Fibroblast of the conjunctiva (primary cell): ENCODE results near the gene CIROP.
"Not testable (repeated sequence)": the region's sequence is repeated elsewhere in the genome, so short reads cannot be mapped to it uniquely, and the experiment has no call there.

Experiments
- DNase-seq: peaks from one replicate; pipeline ENCODE4 v3.0.0-alpha.2; 2010; ENCODE audit warnings: low read depth

The CIROP gene

DNA sequence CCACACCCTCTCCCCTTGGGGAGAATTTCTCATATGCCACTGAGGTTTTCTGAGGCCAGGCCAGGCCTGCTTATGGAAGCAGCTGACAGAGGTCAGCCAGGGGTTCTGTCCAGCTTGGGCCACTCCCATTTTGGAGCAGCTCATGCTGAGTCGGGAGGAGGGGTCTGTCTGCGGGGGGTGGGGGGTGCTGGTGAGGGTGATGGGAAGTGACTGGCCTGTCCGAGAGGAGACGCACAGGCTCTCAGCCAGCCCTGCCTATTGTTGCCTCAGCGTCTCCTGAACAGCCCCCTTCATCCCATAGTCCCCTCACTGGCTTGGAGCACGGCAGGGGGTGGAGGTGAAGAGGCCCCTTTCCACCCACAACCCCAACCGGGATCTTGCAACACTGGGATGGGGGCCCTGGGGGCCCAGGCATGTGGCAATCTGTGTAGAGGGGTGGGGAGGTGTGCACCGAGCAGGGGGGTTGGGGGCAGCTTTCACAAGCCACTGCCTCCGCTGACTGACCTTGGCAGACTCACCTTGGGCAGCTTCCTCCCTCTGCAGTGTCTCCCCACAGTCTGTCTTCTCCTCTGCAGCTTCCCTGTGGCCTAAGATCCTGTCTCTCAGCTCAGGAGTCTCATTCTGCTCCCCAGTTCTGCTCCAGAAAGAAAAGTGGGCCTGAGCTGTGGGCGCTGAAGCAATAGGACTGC lies 8.8 kb upstream of the CIROP start:
- DNase-seq: peak; percentile 43

DNA sequence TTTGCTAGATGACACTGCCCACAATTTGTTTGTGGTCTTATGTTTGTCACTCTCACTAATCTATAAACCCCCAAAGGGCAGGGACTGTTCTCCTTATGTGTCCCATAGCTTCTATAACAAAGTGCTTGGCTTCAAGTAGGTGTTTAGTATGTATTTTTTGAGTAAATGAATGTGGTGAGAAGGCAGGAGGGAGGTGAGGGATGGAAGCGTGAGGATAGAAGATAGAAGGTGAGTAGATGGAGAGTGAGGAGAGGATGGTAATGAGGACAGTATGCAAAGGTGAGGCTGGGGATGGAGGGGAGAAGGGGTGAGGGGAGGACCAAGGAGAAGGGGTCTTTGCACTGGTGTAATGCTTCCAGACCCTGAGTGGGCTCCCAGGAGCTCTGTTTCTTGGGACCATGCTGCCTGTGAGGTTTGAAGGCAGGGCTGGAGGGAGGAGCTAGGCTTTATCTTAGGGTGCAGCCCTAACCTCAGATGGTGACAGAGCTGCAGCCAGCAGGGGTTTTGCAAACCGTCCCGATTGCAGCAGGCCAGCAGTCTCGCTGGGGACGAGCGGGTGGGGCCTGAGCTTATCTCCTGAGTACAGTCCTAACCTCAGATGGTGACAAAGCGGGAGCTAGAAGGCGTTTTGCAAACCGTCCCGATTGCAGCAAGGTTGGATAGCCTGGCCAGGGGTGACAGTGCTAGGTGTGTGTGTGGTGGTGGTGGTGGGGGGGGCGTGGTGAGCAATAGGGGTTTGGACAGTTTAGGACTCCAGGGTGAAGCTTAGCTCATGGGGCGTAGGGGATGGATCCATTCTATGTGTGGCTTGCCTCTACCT lies 7.8 kb upstream of the CIROP start:
- DNase-seq: no peak

DNA sequence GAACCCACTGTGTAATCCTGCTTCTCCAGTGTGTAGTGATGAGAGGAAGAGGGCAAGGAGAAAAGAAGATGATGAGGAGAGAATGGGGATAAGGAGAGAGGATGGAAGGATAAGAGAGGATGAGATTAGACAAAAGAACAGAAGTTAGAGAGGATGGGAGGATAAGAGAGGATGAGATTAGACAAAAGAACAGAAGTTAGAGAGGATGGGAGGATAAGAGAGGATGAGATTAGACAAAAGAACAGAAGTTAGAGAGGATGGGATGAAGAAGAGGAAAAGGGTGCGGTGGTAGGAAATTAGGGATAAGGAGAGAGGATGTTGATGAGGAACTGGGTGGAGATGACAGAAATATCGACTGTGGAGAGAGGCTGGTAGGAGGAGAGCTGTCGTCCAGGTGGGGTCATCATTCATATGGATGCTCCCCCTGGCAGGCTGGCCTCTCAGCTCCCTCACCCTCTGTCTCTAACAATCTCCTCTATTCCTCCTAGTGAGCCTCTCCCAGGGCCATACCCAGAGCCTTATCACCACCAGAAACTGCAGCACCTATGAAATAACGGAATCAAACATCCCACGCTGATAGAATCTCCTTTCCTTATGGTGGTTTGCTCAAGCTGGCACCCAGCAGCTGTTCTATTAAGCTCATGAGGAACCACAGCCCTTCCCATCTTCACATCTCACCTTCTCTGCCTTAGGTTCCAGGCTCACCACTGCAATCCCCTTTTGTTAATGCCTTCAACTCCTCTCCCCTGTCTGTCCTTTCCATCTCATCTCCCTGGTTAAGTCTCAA lies 6.0 kb upstream of the CIROP start:
- DNase-seq: no peak

DNA sequence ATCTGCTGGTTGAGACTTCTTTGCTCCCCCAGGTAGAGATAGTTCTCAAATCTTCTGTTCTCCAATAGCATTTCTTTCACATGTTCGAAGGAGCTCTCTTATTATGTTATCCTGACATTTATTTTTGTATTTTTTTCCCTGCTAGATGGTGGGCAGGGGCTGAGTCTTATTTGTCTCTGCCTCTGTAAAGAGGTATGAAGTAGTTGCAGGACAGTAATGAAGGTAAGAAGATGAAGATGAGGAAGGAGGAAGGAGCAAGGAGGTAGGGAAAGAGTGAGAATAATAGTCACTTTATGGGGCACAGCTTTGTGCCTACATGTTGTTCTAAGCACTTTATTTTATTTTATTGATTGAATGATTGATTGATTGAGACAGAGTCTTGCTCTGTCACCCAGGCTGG lies 5.0 kb upstream of the CIROP start:
- no peak for DNase-seq

DNA sequence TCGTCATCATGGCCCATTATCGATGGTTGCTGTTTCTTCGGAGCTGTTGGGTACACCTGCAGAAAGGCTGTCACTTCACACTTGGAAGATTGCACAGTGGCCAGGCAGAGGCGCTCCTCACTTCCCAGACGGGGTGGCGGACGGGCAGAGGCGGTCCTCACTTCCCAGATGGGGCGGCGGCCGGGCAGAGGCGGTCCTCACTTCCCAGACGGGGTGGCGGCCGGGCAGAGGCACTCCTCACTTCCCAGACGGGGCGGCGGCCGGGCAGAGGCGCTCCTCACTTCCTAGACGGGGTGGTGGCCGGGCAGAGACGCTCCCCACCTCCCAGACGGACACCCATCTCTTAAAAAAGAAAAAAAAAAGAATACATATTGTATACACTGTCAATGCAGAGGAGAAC lies 3.4 kb upstream of the CIROP start:
- DNase-seq: not testable (repeated sequence)

DNA sequence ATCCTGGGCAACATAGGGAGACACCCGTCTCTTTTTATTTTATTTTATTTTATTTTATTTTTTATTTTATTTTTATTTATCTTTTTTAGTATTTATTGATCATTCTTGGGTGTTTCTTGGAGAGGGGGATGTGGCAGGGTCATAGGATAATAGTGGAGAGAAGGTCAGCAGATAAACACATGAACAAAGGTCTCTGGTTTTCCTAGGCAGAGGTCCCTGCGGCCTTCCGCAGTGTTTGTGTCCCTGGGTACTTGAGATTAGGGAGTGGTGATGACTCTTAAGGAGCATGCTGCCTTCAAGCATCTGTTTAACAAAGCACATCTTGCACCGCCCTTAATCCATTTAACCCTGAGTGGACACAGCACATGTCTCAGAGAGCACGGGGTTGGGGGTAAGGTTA lies 2.8 kb upstream of the CIROP start:
- DNase-seq: not testable (repeated sequence)

DNA sequence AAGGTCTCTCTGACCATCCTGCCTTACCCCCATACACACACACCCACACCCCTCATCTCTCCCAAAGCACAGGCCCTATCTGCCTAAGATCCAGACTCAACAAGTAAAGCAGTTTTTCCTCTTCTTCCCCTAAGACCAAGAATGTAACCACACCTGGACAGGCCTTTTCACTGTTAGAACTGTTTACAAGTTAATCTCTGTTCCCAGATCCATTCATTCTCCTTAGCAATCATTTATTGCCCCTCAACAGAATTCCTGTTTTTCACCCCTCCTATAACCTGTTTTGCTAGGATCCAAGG lies 1.9 kb upstream of the CIROP start:
- no peak for DNase-seq

DNA sequence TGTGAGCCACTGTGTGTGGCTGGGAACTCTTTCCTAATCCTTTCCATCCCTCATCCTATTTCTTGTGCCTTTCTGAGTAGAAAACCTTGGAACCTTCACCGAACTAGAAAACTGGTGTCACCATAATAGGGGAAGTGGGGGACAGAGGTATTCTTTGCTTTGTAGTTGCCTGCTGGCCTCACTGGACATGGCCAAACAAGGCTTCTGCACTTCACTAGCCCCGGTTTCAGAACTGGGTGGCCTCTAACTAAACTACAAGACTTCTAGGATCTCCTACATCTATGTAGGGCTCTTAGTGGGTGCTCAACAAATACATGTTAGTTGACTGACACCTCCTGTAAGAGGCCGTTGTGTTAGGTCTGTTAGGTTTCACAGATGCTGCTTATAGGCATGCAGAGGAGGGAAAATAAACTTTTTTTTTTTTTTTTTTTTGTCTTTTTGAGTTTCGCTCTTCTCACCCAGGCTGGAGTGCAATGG lies 597 bp upstream of the CIROP start:
- DNase-seq: no peak

DNA sequence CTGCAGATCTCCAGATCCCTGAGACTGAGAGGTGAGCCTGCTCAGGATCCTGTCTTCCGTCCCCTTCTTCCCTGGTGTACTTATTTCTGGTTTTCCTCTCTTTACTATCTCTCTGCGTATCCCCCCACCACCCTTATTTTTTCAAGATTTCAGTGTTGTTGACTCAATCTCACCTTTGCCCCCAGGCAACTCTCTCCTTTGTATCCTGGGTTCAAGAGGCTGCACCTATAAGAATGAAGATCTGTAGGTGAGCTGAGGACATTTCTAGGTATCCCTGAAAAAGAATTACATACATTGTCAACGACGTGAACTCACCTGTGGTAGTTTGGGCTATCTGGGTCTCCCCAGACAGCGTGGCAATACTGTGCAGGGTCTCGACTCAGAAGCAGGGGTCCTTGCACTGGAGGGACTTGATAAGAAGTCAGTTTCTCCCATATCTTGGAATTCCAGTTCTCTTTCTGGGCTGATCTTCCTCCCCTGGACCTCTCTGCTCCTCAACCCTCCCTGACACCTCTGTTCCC lies 659 bp downstream of the CIROP start:
- no peak for DNase-seq

DNA sequence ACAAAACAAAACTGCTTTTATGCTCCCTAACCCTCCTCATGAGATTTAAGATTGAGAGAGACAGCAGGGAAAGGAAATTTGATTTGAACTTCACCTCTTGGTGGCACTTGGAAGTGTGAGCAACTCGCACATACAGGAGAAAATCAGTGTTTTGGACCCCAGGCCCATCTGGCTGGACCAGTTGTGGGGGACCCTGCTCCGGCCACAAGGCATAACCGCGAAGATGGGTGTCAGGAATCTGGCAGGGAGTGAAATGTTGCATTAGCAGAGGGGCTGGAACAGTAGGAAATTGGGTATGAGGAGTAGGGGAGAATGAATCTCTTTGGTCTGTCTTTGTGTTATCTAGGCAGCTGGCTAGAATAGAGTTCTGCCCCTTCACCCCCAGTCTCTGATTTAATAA lies 1.2 kb downstream of the CIROP start:
- DNase-seq: no peak

DNA sequence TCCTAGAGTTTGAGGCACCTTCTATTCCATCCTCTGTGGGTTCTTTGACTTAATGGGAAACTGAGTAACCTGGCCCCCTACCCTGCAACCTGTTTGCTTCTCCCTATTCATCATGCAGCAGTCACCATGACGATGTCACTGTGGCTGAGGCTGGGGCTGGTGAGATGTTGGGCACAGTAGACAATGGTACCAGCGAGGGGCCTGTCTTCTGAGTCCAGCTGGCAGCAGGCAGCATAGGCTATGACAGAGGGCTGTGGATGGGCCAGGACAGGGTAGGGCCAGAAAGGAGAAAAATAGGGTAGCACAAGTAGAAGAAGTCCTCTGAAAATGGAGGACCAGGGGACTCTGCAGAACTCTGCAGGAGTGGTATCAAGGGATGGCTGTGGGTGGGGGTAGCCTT lies 2.0 kb downstream of the CIROP start:
- no peak for DNase-seq

DNA sequence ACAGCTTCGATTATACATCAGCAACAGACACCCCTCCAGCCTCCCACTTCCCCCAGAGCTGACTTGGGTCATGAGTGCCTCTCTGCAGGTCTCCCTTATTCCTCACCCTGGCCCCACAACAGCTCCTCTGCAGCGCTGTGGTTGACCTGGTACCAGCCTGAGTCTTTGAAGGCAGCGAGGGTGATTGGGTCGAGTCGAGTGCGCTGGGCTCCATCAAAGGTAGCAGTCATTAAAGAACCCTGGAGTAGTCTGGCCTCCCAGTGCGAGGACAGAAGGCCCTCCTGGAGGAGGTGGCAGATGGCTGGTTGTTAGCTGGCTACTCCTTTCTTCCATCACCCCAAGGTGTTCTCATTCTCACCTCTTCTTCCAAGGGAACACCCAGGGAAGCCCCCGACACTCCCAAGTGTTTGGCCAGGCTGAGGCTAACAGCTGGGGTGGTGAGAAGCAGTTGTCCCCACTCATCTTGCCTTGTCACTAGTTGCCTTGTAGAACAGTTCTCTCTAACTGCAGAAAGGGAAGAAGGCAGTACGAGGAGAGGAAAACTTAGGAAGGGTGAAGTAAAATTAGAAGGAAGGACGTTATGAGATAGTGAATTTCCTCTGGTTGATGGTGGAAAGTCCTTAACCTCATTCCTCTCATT lies 2.7 kb downstream of the CIROP start:
- DNase-seq: no peak

DNA sequence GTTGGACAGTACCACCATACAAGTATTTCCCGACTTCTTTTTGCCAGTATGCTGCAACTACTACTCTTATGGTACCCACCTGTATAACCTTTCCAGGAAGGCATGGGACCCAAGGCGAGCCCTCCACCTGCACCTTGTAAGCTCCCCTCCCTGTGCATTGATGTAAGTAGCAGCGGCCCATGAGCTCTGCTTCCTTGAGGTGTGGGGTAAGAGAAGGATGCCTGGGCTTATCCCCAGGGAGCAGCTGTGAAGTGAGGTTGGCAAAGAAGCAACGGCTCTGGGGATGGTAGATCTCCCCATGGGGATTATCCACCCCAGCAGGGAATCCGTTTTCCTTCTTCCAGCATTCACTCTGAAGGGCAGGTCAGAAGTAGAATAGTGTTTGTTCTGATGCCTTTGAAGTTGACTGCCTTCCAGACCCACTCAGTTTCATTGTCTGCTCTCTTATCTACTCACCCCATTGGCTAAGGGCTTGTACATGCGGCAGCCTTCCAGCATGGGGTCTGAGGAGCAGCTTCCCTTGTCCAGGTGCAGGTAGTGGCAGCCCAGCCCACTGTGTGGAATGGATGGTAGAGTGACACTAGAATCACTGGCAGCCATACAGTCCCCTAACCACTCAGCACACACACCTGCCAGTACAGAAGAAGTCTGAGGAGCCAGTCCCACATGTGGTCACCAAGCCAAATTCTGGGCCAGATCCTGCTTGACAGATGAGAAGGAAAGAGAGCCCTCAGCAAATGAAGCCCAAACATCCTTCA lies 3.4 kb downstream of the CIROP start:
- DNase-seq: no peak

DNA sequence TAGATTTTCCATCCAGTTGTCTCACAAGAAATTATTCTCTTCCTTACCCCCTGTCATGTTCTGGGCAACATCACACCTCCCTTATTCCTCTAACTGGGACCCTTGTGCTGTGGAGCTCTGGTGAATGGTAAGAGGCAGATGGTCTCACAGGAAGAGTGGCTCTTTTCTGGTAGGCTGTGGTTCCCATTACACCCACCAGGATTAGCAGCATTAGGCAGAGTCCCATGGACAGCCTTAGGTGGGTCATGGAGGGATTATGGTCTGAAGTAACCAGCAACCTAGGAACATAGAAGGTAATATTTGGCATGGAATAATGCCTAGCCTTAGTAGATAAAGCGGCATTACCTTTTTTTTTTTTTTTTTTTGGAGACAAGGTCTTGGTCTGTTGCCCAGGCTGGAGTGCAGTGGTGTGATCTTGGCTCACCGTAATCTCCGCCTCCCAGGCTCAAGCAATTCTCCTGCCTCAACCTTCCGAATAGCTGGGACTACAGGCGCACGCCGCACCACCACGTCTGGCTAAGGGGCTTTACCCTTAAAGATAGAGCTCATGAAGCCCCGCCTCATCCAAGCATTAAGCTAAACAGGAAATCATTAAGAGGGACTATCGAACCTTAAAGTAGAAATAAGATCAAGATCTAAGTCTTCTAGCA lies 5.5 kb downstream of the CIROP start:
- no peak for DNase-seq

DNA sequence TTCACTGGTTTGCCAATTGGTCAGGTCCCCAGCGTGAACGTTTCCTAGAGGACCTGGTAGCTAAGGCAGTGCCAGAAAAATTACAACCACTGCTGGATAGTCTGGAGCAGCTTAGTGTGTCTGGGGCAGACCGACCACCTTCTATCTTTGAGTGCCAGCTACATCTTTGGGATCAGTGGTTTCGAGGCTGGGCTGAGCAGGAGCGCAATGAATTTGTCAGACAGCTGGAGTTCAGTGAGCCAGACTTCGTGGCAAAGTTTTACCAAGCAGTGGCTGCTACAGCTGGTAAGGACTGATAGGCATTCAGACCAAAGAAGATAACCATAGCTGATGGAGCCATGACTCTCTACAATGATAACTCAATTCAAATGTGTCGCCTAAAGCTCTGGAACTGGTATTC lies 7.0 kb downstream of the CIROP start:
- no peak for DNase-seq

DNA sequence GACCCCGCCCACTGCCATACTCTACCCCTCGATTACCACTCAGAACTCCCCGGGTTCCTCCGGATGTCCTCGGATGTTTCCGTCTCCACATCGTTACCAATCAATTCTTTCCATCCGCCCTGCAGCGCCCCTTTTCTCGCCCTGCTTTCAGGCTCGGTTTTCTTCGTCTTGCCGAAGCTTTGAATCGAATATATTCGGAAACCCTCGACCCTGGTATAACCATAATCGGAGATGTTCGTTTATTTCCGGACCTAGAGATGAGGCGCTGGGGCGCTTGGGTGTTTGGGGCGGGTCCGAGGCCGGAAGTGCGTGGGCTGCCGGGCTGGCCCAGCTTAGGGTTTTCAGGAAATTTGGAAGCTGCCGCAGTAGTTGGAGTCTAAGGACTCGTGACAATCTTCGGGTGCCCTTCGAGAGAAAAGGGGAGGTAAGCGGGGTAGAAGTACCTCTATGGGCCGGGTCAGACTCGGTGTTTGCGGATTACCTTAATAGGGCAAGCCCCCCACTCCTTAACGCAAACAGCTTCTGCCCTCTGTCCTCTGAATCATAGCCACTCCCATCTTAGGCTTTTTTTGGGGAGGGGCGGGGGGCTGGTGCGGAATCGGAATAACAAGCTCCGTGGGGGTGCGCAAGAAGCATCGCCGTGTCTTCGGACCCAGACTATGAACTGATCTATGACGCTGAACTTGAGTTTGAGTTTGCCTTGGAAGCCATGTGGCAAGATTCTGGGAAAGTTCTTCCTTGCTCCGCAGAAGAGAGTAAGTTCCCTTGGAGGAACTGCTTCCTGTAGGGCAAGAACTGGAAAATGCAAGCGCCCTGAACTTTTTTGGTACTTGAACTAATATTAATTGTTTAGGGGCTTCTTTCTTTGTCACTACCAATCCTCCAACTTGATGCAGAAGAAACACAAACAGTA lies 9.3 kb downstream of the CIROP start, which contains the start of gene C14orf119:
Gene C14orf119 (plus strand): TSS at position 310 of the 913 bp plus-strand sequence. CDS start 2,154 bp downstream, outside the sequence.
- DNase-seq: peak; percentile 99

DNA sequence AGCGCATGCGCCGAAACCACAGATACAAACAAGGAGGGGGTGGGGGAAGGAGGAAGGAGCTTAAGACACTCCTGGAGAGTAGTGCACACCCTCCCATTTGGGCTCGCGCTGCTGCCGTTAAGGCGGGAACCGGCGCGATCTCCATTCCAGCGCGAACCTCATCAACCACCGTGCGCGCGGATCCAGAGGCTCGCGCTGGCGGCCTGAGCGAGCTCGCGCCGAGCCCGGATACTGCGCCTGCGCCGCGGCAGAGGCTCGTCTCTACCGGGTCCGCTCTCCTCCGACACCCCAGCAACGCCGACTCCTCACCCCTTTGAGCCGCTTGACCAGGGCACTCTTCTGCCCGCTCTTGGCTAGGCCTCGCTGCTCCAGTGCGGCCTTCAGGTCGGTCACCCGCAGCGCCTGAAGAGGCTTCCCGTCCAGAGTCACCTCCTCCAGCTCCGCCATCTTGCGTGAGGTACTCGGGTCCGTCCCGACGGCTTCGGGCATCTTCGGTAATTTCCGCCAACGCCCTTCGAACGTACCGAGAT lies 10.1 kb downstream of the CIROP start, which contains the start of gene ACIN1:
Gene ACIN1 (minus strand): TSS at position 471 of the 530 bp plus-strand sequence. CDS start 24 bp downstream, at position 447.
- DNase-seq: peak; percentile 88

DNA sequence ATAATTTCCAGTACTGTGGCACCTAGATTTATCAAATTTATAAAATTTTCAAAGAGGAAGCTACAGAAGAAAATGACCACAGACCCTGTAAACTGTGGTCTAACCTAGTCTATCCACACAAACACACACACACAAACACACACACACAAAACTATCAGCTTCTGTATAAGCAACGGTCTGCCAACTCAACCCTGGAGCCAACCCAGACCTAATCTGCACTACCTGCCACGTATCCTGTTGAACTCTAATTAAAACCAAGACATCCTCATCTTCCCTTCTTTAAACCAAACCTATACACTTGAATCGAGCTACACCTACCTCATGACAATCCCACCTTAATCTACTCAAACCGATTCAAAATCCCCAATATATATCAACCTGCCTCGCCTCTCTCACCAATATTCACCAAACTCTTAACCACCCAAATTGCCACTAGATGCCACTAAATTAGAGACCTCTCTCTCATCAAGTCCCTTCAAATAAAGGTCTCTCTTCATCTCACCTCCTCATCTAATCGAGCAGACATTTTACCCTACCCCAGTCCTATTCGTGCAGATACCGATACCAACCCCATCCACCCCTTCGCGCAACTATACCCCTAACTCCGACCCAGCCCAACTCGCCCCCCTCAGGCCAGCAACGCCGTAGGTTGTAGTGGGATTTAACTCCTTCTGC lies 10.7 kb downstream of the CIROP start:
- no peak for DNase-seq

DNA sequence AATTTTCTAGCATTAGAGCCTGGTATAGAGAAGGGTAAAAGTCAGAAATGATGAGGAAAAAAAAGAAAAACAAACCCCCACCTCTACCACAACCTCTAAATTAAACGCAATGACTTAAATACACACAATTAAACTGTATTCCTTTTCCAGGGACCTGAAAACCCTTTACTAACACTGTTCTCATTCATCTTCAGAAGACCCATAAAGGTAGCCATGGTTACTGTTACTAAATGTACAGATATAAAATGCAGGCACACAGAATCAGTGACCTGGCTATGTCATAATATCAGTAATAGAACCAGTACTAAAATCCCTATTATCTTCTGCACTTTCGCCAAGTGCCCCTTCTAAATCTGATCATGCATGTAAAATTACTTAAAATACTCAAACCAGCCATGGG lies 11.3 kb downstream of the CIROP start:
- no peak for DNase-seq
